ENCODE measurements around the gene RALGPS2. TPM values are rescaled to one million over a fixed set of nuclear protein-coding genes. Genes with fewer than 3 reads are reported as not detected.

Gene RALGPS2
- total and polyA plus RNA-seq, 2 of the 13 experiments (the other 11 are each of a cell fraction or from before 2014, with no cell fraction given), result 15.6 to 36.0 TPM

DNA sequence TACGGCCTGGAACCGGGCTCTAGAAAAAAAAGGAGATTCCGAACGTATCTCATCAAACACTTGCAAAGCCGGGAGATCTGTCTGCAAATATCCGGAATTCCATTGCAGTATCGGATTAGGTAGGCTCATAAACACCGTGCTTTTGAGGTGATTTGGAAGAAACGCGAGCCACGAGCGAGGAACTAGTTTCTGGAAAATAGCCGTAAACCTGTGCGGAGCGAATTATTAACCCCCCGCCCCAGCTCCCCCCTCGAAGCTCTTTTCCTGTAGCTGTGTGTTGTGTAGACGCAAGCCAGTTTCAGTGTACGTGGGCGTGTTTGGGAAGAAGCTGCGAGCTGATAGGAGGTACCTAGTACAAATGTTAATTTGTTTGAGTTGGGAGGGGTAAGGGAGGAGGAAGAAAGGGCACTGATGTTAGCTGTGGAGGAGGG, 1.1 kb downstream of the RALGPS2 start (continued):
- TF ChIP-seq FOXP1 (IDR thresholded peaks at IDR 0.05) (no peak), FOXP1 (CRISPR knock-in tag; IDR thresholded peaks at IDR 0.05) (peak; percentile 77), ZFP36L2 (CRISPR knock-in tag; IDR thresholded peaks at IDR 0.05) (no peak), KAT2B (IDR thresholded peaks at IDR 0.05; ENCODE audit: borderline replicate concordance, low read depth, low read length) (no peak), ZNF20 (CRISPR knock-in tag; IDR thresholded peaks at IDR 0.05) (no peak), ZNF44 (CRISPR knock-in tag; IDR thresholded peaks at IDR 0.05) (no peak), REL (CRISPR knock-in tag; conservative IDR thresholded peaks at IDR 0.05) (no peak), ZNF329 (CRISPR knock-in tag; IDR thresholded peaks at IDR 0.05; ENCODE audit: low read depth) (no peak), ELK4 (CRISPR knock-in tag; IDR thresholded peaks at IDR 0.05; ENCODE audit: borderline replicate concordance) (no peak), TBP (CRISPR knock-in tag; IDR thresholded peaks at IDR 0.05) (no peak), KDM3A (CRISPR knock-in tag; IDR thresholded peaks at IDR 0.05; ENCODE audit: low read depth) (no peak), ZNF546 (CRISPR knock-in tag; conservative IDR thresholded peaks at IDR 0.05) (no peak), HDAC6 (IDR thresholded peaks at IDR 0.05; ENCODE audit: low read depth, low read length) (no peak), NCOR1 (IDR thresholded peaks at IDR 0.05; ENCODE audit: borderline replicate concordance, low read length) (no peak), ZNF383 (CRISPR knock-in tag; IDR thresholded peaks at IDR 0.05; ENCODE audit: borderline replicate concordance) (no peak), ZNF275 (CRISPR knock-in tag; IDR thresholded peaks at IDR 0.05; ENCODE audit: borderline replicate concordance) (no peak), ZSCAN25 (CRISPR knock-in tag; IDR thresholded peaks at IDR 0.05) (no peak), SKI (IDR thresholded peaks at IDR 0.05; ENCODE audit: partially characterized antibody) (no peak), ZNF674 (CRISPR knock-in tag; IDR thresholded peaks at IDR 0.05; ENCODE audit: low read depth) (no peak), SCMH1 (CRISPR knock-in tag; IDR thresholded peaks at IDR 0.05; ENCODE audit: borderline replicate concordance) (no peak), ZNF496 (CRISPR knock-in tag; IDR thresholded peaks at IDR 0.05; ENCODE audit: insufficient replicate concordance) (no peak), ZNF720 (CRISPR knock-in tag; IDR thresholded peaks at IDR 0.05) (no peak), ZNF234 (CRISPR knock-in tag; conservative IDR thresholded peaks at IDR 0.05) (no peak), ATRX (CRISPR knock-in tag; IDR thresholded peaks at IDR 0.05; ENCODE audit: borderline replicate concordance) (no peak), SP5 (CRISPR knock-in tag; IDR thresholded peaks at IDR 0.05; ENCODE audit: borderline replicate concordance, low read depth) (peak; percentile 55; the same call in 1 of the 2 replicates), DNMT3B (CRISPR knock-in tag; conservative IDR thresholded peaks at IDR 0.05) (0 out of 2 replicates have a peak, but pooled peaks have one; percentile 83), E2F1 (CRISPR knock-in tag; IDR thresholded peaks at IDR 0.05) (no peak), EZH2 (conservative IDR thresholded peaks at IDR 0.05; ENCODE audit: low read depth, low read length) (no peak)
- TF ChIP-seq, protein P1, sequence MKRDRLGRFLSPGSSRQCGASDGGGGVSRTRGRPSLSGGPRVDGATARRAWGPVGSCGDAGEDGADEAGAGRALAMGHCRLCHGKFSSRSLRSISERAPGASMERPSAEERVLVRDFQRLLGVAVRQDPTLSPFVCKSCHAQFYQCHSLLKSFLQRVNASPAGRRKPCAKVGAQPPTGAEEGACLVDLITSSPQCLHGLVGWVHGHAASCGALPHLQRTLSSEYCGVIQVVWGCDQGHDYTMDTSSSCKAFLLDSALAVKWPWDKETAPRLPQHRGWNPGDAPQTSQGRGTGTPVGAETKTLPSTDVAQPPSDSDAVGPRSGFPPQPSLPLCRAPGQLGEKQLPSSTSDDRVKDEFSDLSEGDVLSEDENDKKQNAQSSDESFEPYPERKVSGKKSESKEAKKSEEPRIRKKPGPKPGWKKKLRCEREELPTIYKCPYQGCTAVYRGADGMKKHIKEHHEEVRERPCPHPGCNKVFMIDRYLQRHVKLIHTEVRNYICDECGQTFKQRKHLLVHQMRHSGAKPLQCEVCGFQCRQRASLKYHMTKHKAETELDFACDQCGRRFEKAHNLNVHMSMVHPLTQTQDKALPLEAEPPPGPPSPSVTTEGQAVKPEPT (CRISPR knock-in tag; IDR thresholded peaks at IDR 0.05; ENCODE audit: low read depth), result no peak

Measured in HepG2 (cell line).